ENCODE measurements around the gene XPA. TPM values are rescaled to one million over a fixed set of nuclear protein-coding genes. Genes with fewer than 3 reads are reported as not detected.
A peak's percentile ranks its signal among the peaks of the same experiment; 100 is the strongest.

XPA gene
- total and polyA plus RNA-seq, 2 of the 13 experiments (the other 11 are each of a cell fraction or from before 2014, with no cell fraction given), result 2.3 to 15.2 TPM

- TF ChIP-seq CTCF (CRISPR knock-in tag; IDR thresholded peaks at IDR 0.05) (peak; percentile 21; the same call in 1 of the 2 replicates), HMGA1 (CRISPR knock-in tag; conservative IDR thresholded peaks at IDR 0.05) (no peak), KDM2A (CRISPR knock-in tag; IDR thresholded peaks at IDR 0.05; ENCODE audit: borderline replicate concordance, low read depth) (peak; percentile 90), ZBTB2 (CRISPR knock-in tag; IDR thresholded peaks at IDR 0.05; ENCODE audit: low read depth) (peak; percentile 100), MAFF (IDR thresholded peaks at IDR 0.05; ENCODE audit: low read depth, low read length) (no peak), RXRA (CRISPR knock-in tag; IDR thresholded peaks at IDR 0.05) (peak; percentile 62; the same call in 1 of the 2 replicates), MEIS2 (CRISPR knock-in tag; IDR thresholded peaks at IDR 0.05) (no peak; the same call in 1 of the 2 replicates), SKIL (CRISPR knock-in tag; IDR thresholded peaks at IDR 0.05; ENCODE audit: borderline replicate concordance) (no peak), PBX3 (CRISPR knock-in tag; IDR thresholded peaks at IDR 0.05; ENCODE audit: borderline replicate concordance) (no peak), CSRNP1 (CRISPR knock-in tag; IDR thresholded peaks at IDR 0.05) (peak; percentile 47; the same call in 1 of the 2 replicates), ZNF7 (CRISPR knock-in tag; IDR thresholded peaks at IDR 0.05) (no peak), ATF7 (IDR thresholded peaks at IDR 0.05) (peak; percentile 84), ATF7 (CRISPR knock-in tag; IDR thresholded peaks at IDR 0.05) (no peak; the same call in 1 of the 2 replicates), MATR3 (CRISPR knock-in tag; IDR thresholded peaks at IDR 0.05) (no peak), SMYD3 (CRISPR knock-in tag; IDR thresholded peaks at IDR 0.05) (0 out of 2 replicates have a peak, but pooled peaks have one; percentile 61), ZNF644 (CRISPR knock-in tag; IDR thresholded peaks at IDR 0.05; ENCODE audit: low read depth) (no peak), JDP2 (CRISPR knock-in tag; IDR thresholded peaks at IDR 0.05; ENCODE audit: borderline replicate concordance) (no peak), ZNF740 (CRISPR knock-in tag; IDR thresholded peaks at IDR 0.05) (no peak), TBX2 (CRISPR knock-in tag; IDR thresholded peaks at IDR 0.05; ENCODE audit: borderline replicate concordance) (peak; percentile 92), ZNF674 (CRISPR knock-in tag; IDR thresholded peaks at IDR 0.05; ENCODE audit: low read depth) (no peak)
Observed at GRCh38 chr9:97632985-97633858, 63.9 kb downstream of the XPA start, which contains the start of the genes NCBP1 and TSTD2 (continued).

Measured in HepG2 (cell line).